SU-DHL-6 (cell line): ENCODE data around the gene RPL34.

ENCODE experiments used
- H2AFZ ChIP-seq: fragments of 200-600 bp; sonication (generic); 2 replicates; pipeline ENCODE4 v1.6.1; 2014; ENCODE audit warnings: low read depth, mild to moderate bottlenecking, moderate library complexity, mixed read lengths, antibody characterized with exemption, low read length; ENCODE audit not compliant: severe bottlenecking
- H3F3A ChIP-seq: fragments of 200-600 bp; shearing (Covaris generic); 2 replicates; pipeline ENCODE4 v1.6.0; 2016; ENCODE audit warnings: antibody characterized with exemption, mild to moderate bottlenecking; ENCODE audit not compliant: insufficient read depth
- H3K27ac ChIP-seq: fragments of 200-600 bp; sonication (generic); 2 replicates; pipeline ENCODE4 v1.5.1; 2016; ENCODE audit warnings: low read depth, mild to moderate bottlenecking, low read length, moderate library complexity, mixed read lengths
- H3K27me3 ChIP-seq: fragments of 200-600 bp; sonication (generic), shearing (Covaris generic); 2 replicates; pipeline ENCODE4 v1.6.0; 2014; ENCODE audit warnings: mild to moderate bottlenecking, low read length
- H3K36me3 ChIP-seq: fragments of 200-600 bp; sonication (generic); 2 replicates; pipeline ENCODE4 v1.6.1; 2014; ENCODE audit warnings: mild to moderate bottlenecking, low read length, mixed read lengths
- H3K4me2 ChIP-seq: fragments of 300-600, 200-600 bp; shearing (Covaris generic), sonication (generic); 2 replicates; pipeline ENCODE4 v1.6.0; 2014; ENCODE audit warnings: low read length, low read depth, mild to moderate bottlenecking; ENCODE audit not compliant: poor library complexity, severe bottlenecking
- H3K4me3 ChIP-seq: fragments of 200-600 bp; sonication (generic); 2 replicates; pipeline ENCODE4 v1.5.1; 2014; ENCODE audit warnings: antibody characterized with exemption, low read length, mild to moderate bottlenecking, mixed read lengths; ENCODE audit not compliant: insufficient read depth, poor library complexity, severe bottlenecking
- H3K79me2 ChIP-seq: fragments of 200-600 bp; sonication (generic); 2 replicates; pipeline ENCODE4 v1.6.1; 2014; ENCODE audit warnings: mild to moderate bottlenecking, low read length, moderate library complexity; ENCODE audit not compliant: insufficient read depth
- H3K9ac ChIP-seq: fragments of 200-600 bp; sonication (generic); 2 replicates; pipeline ENCODE4 v1.7.0; 2014; ENCODE audit warnings: mild to moderate bottlenecking, low read length
- H3K9me2 ChIP-seq: fragments of 200-600 bp; sonication (generic); replicated peaks from 2 replicates; pipeline ENCODE4 v1.6.1; 2014; ENCODE audit warnings: low read length; ENCODE audit not compliant: insufficient read depth
- H3K9me3 ChIP-seq: fragments of 200-600 bp; sonication (generic); 2 replicates; pipeline ENCODE4 v1.6.1; 2014; ENCODE audit warnings: low read length, mixed read lengths; ENCODE audit not compliant: insufficient read depth
- H4K20me1 ChIP-seq: fragments of 200-600 bp; sonication (generic); 2 replicates; pipeline ENCODE4 v1.6.1; 2014; ENCODE audit warnings: low read depth, mild to moderate bottlenecking, antibody characterized with exemption, low read length, moderate library complexity, mixed read lengths
- CTCF ChIP-seq: fragments of 200-600 bp; sonication (generic); IDR thresholded peaks from one replicate; pipeline ENCODE4 v1.5.1; 2017; ENCODE audit warnings: antibody characterized with exemption, mild to moderate bottlenecking, low read length, moderate library complexity; ENCODE audit not compliant: insufficient read depth, poor library complexity, severe bottlenecking
- EZH2phosphoT487 ChIP-seq: fragments of 200-600 bp; sonication (generic), shearing (Covaris generic); conservative IDR thresholded peaks from 2 replicates; pipeline ENCODE4 v1.6.1; 2018; ENCODE audit warnings: mild to moderate bottlenecking, antibody characterized with exemption, low read length, moderate library complexity, mixed read lengths

RPL34 gene

GRCh38 chr4:108612365-108612764 is 8.0 kb upstream of the RPL34 start:
- Histone ChIP-seq H3K27me3 (no peaks in the 10 kb centered on the region), H3K4me2 (no peak overlapping the region), H3K9ac (no peak overlapping the region), H2AFZ (no peak overlapping the region), H3K36me3 (peaks cover 4% of the 10 kb centered on the region; the same call in 1 of the 2 replicates), H3K79me2 (0 out of 2 replicates have a peak, but pooled peaks cover 1% of the 10 kb centered on the region), H3K9me2 (no peaks in the 10 kb centered on the region), H3K9me3 (no peaks in the 10 kb centered on the region), H3K4me3 (no peak overlapping the region), H4K20me1 (no peaks in the 10 kb centered on the region), H3F3A (no peaks in the 10 kb centered on the region), H3K27ac (no peak overlapping the region)
- TF ChIP-seq EZH2phosphoT487 = no peak
- TF ChIP-seq CTCF = no peak

GRCh38 chr4:108619372-108620100 is 840 bp upstream of the RPL34 start:
- peaks cover 57% of the 10 kb centered on the region for H3K79me2 ChIP-seq
- H3K4me2 ChIP-seq = peak overlapping the region; percentile 96
- H3K9ac ChIP-seq = peak overlapping the region; percentile 61
- no peaks in the 10 kb centered on the region for H3K9me3 ChIP-seq
- 0 out of 2 replicates have a peak, but pooled peaks cover 7% of the 10 kb centered on the region for H4K20me1 ChIP-seq
- H3F3A ChIP-seq = no peaks in the 10 kb centered on the region
- peak overlapping the region; percentile 71 for H3K4me3 ChIP-seq
- H3K27ac ChIP-seq = peak overlapping the region; percentile 48
- TF ChIP-seq EZH2phosphoT487 = no peak
- no peak for TF ChIP-seq CTCF
- H2AFZ ChIP-seq = peak overlapping the region; percentile 56
- no peaks in the 10 kb centered on the region for H3K27me3 ChIP-seq
- peaks cover 21% of the 10 kb centered on the region for H3K36me3 ChIP-seq
- H3K9me2 ChIP-seq = no peaks in the 10 kb centered on the region

GRCh38 chr4:108620933-108621905 is 843 bp downstream of the RPL34 start:
- Histone ChIP-seq H3F3A (no peaks in the 10 kb centered on the region), H3K4me2 (peak overlapping the region; percentile 71), H3K9ac (peak overlapping the region; percentile 95), H3K27me3 (no peaks in the 10 kb centered on the region), H4K20me1 (0 out of 2 replicates have a peak, but pooled peaks cover 7% of the 10 kb centered on the region), H3K9me3 (no peaks in the 10 kb centered on the region), H2AFZ (no peak overlapping the region), H3K36me3 (peaks cover 18% of the 10 kb centered on the region), H3K9me2 (no peaks in the 10 kb centered on the region), H3K79me2 (peaks cover 57% of the 10 kb centered on the region), H3K4me3 (peak overlapping the region; percentile 97), H3K27ac (peak overlapping the region; percentile 57)
- no peak for TF ChIP-seq EZH2phosphoT487
- TF ChIP-seq CTCF = no peak
